KMS-11 (cell line): ENCODE data around the gene LAMA2.

Experiments
- H2AFZ ChIP-seq: fragments of 200-600 bp; sonication (generic); 2 replicates; pipeline ENCODE4 v1.6.1; 2016; ENCODE audit warnings: antibody characterized with exemption, mixed run types, low read depth
- H3K27ac ChIP-seq: fragments of 200-600 bp; sonication (generic); 2 replicates; pipeline ENCODE4 v1.6.1; 2016; ENCODE audit warnings: mild to moderate bottlenecking, mixed run types
- H3K27me3 ChIP-seq: fragments of 200-600 bp; sonication (generic); 2 replicates; pipeline ENCODE4 v1.6.1; 2017; ENCODE audit warnings: mild to moderate bottlenecking, low read depth, mixed run types, moderate library complexity; ENCODE audit not compliant: insufficient read depth
- H3K36me3 ChIP-seq: fragments of 200-600 bp; sonication (generic); 2 replicates; pipeline ENCODE4 v1.6.1; 2017; ENCODE audit warnings: mild to moderate bottlenecking, mixed run types; ENCODE audit not compliant: insufficient read depth
- H3K4me1 ChIP-seq: fragments of 200-600 bp; sonication (generic); 2 replicates; pipeline ENCODE4 v1.6.1; 2016; ENCODE audit warnings: mild to moderate bottlenecking, low read depth, mixed run types; ENCODE audit not compliant: poor library complexity, severe bottlenecking
- H3K4me2 ChIP-seq: fragments of 200-600 bp; sonication (generic); 2 replicates; pipeline ENCODE4 v1.7.0; 2016; ENCODE audit warnings: mild to moderate bottlenecking, mixed run types
- H3K4me3 ChIP-seq: fragments of 200-600 bp; sonication (generic); IDR thresholded peaks from 2 replicates; pipeline ENCODE4 v1.6.1; 2017; ENCODE audit warnings: low read depth, low read length, mixed read lengths; ENCODE audit not compliant: insufficient read depth
- H3K79me2 ChIP-seq: fragments of 200-600 bp; sonication (generic); 2 replicates; pipeline ENCODE4 v1.6.1; 2016; ENCODE audit warnings: low read depth, mixed run types; ENCODE audit not compliant: insufficient read depth
- H3K9ac ChIP-seq: fragments of 200-600 bp; sonication (generic); 2 replicates; pipeline ENCODE4 v1.6.1; 2016; ENCODE audit warnings: mild to moderate bottlenecking, mixed run types
- H4K20me1 ChIP-seq: fragments of 200-600 bp; sonication (generic); 2 replicates; pipeline ENCODE4 v1.6.1; 2016; ENCODE audit warnings: mild to moderate bottlenecking, mixed run types; ENCODE audit not compliant: insufficient read depth
- TF ChIP-seq, protein P1 (sequence below): fragments of 200-600 bp; sonication (generic); conservative IDR thresholded peaks from 2 replicates; pipeline ENCODE4 v1.6.1; 2017; ENCODE audit warnings: low read depth, mild to moderate bottlenecking, antibody characterized with exemption, low read length, moderate library complexity, mixed read lengths

The LAMA2 gene

DNA sequence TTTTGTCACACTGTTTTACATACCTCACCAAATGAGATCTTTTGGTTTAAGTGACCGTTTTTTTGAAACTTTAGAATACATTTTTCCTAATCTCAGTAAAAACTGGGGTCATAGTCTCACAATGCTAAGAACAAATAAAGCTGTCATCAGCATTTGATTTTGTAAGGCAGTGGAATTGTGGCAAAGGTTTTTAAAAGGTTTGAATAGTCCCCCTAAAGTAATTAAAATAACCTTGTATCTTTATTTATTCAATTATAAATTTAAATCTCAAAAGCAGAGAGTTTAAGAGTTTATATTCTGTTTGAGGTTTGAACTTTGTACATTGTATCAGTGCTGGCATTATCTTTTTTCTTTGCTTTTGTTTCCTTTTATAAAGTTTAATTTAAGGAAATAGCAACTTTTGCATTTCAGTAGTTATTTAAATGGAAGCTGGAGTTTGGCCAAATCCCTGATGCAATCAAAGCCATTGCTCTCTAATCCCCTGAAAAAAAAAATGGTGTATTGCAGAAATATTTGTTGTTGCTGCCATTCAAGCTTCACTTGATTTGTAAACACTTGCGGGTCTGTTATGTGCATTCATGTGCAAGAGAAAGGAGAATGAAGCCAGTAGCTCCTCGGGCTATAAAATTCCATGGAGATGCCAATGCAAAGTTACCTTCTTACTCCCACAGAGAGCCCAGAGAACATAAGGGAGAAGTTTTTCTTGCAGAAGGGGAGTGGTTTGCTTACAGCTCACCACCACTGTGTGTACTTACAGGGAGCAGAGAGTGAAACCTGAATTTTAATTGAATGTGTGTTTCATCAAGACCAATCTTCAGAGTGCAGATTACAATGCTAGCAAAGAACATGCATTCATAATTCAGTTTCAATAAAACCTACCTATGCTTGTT, 435.2 kb downstream of the LAMA2 start:
- Histone ChIP-seq H3K9ac (no peak overlapping the region), H4K20me1 (no peaks in the 10 kb centered on the region), H3K27ac (no peak overlapping the region), H3K36me3 (no peaks in the 10 kb centered on the region), H3K79me2 (no peaks in the 10 kb centered on the region), H3K4me1 (peaks cover 12% of the 10 kb centered on the region), H3K4me3 (no peak overlapping the region), H3K27me3 (no peaks in the 10 kb centered on the region), H2AFZ (no peak overlapping the region), H3K4me2 (no peak overlapping the region)
- TF ChIP-seq, protein P1, sequence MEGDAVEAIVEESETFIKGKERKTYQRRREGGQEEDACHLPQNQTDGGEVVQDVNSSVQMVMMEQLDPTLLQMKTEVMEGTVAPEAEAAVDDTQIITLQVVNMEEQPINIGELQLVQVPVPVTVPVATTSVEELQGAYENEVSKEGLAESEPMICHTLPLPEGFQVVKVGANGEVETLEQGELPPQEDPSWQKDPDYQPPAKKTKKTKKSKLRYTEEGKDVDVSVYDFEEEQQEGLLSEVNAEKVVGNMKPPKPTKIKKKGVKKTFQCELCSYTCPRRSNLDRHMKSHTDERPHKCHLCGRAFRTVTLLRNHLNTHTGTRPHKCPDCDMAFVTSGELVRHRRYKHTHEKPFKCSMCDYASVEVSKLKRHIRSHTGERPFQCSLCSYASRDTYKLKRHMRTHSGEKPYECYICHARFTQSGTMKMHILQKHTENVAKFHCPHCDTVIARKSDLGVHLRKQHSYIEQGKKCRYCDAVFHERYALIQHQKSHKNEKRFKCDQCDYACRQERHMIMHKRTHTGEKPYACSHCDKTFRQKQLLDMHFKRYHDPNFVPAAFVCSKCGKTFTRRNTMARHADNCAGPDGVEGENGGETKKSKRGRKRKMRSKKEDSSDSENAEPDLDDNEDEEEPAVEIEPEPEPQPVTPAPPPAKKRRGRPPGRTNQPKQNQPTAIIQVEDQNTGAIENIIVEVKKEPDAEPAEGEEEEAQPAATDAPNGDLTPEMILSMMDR: no peak

DNA sequence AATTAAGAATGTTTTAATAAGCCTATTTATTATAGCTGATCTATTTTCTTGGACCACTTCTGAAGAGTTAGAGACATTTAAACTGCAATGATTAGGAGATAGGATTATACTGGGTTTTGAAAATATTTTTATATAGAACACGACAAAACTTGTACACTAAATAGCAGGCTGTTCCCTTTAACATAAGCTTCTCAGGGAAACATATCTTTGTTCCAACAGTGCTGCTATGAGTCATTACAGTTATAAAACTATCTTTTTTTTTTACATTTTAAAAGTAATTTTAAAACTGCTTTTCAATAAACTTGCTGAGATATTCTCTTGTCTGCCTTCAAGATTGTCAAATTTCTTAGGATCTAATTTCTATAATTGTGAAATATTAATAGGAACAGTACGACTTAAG, 438.0 kb downstream of the LAMA2 start:
- TF ChIP-seq, protein P1: no peak
- H3K4me2 ChIP-seq: no peak overlapping the region
- no peak overlapping the region for H3K27ac ChIP-seq

GRCh38 chr6:129321303-129321702, 438.4 kb downstream of the LAMA2 start:
- no peak overlapping the region for H3K9ac ChIP-seq
- H3K4me3 ChIP-seq: no peak overlapping the region
- H3K27me3 ChIP-seq: no peaks in the 10 kb centered on the region
- no peaks in the 10 kb centered on the region for H3K79me2 ChIP-seq
- no peak overlapping the region for H3K4me2 ChIP-seq
- no peak overlapping the region for H3K27ac ChIP-seq
- no peaks in the 10 kb centered on the region for H4K20me1 ChIP-seq
- no peaks in the 10 kb centered on the region for H3K36me3 ChIP-seq
- peaks cover 12% of the 10 kb centered on the region for H3K4me1 ChIP-seq
- TF ChIP-seq, protein P1: no peak
- H2AFZ ChIP-seq: no peak overlapping the region

More for the DNA sequence above, 438.0 kb downstream of the LAMA2 start:
- Histone ChIP-seq H4K20me1 (no peaks in the 10 kb centered on the region), H3K36me3 (no peaks in the 10 kb centered on the region), H3K4me3 (no peak overlapping the region), H3K4me1 (peaks cover 12% of the 10 kb centered on the region), H3K27me3 (no peaks in the 10 kb centered on the region), H3K9ac (no peak overlapping the region), H2AFZ (no peak overlapping the region), H3K79me2 (no peaks in the 10 kb centered on the region)

DNA sequence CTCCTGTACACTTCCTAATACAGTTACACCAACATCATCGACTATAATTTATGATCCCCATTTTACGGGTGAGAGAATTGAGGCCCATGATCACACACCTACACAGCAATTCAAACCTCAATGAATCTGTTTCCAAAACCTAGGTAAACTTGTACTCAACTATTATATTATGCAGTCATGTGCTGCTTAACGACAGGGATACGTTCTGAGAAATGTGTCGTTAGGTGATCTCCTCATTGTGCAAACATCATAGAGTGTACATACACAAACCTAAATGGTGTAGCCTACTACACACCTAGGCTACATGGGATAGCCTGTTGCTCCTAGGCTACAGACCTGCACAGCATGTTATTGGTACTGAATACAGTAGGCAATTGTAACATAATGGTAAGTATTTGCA, 441.4 kb downstream of the LAMA2 start:
- H2AFZ ChIP-seq: no peak overlapping the region
- H3K4me1 ChIP-seq: no peaks in the 10 kb centered on the region
- H3K27ac ChIP-seq: no peak overlapping the region
- no peak overlapping the region for H3K4me2 ChIP-seq
- H3K4me3 ChIP-seq: no peak overlapping the region
- TF ChIP-seq, protein P1: no peak
- no peaks in the 10 kb centered on the region for H3K27me3 ChIP-seq
- H4K20me1 ChIP-seq: no peaks in the 10 kb centered on the region
- H3K9ac ChIP-seq: no peak overlapping the region
- no peaks in the 10 kb centered on the region for H3K36me3 ChIP-seq
- H3K79me2 ChIP-seq: no peaks in the 10 kb centered on the region
